HFF-Myc (cell line): Measurements from ENCODE around the gene RABIF.

Experiments used
- DNase-seq: peaks from one replicate; pipeline ENCODE4 v3.0.0-alpha.2; 2011; ENCODE audit warnings: low read depth; ENCODE audit errors: extremely low read depth
- H3K4me3 ChIP-seq: replicated peaks from 2 replicates; pipeline ENCODE4 v1.5.1; 2011; ENCODE audit warnings: low read depth, mild to moderate bottlenecking, control low read depth, low read length
- TF ChIP-seq, protein P1 (sequence below): IDR thresholded peaks from 2 replicates; pipeline ENCODE4 v1.5.1; 2012; ENCODE audit warnings: mild to moderate bottlenecking, low read depth, low read length, control low read depth; ENCODE audit errors: missing control alignments

Gene RABIF

GRCh38 chr1:202852163-202852904, 36.6 kb downstream of the RABIF start:
- TF ChIP-seq, protein P1, sequence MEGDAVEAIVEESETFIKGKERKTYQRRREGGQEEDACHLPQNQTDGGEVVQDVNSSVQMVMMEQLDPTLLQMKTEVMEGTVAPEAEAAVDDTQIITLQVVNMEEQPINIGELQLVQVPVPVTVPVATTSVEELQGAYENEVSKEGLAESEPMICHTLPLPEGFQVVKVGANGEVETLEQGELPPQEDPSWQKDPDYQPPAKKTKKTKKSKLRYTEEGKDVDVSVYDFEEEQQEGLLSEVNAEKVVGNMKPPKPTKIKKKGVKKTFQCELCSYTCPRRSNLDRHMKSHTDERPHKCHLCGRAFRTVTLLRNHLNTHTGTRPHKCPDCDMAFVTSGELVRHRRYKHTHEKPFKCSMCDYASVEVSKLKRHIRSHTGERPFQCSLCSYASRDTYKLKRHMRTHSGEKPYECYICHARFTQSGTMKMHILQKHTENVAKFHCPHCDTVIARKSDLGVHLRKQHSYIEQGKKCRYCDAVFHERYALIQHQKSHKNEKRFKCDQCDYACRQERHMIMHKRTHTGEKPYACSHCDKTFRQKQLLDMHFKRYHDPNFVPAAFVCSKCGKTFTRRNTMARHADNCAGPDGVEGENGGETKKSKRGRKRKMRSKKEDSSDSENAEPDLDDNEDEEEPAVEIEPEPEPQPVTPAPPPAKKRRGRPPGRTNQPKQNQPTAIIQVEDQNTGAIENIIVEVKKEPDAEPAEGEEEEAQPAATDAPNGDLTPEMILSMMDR, result peak; percentile 70
- DNase-seq, result peak; percentile 42
- H3K4me3 ChIP-seq, result no peak overlapping the region

GRCh38 chr1:202850593-202851362, 38.2 kb downstream of the RABIF start:
- no peak for DNase-seq
- no peak overlapping the region for H3K4me3 ChIP-seq
- TF ChIP-seq, protein P1, result no peak

GRCh38 chr1:202848191-202848542, 40.8 kb downstream of the RABIF start:
- no peak for DNase-seq
- H3K4me3 ChIP-seq, result no peak overlapping the region
- TF ChIP-seq, protein P1, result no peak

- no peak for DNase-seq
- H3K4me3 ChIP-seq, result no peak overlapping the region
- TF ChIP-seq, protein P1, result no peak
These were observed 44.0 kb downstream of the RABIF start for GRCh38 chr1:202844935-202845334.

DNA sequence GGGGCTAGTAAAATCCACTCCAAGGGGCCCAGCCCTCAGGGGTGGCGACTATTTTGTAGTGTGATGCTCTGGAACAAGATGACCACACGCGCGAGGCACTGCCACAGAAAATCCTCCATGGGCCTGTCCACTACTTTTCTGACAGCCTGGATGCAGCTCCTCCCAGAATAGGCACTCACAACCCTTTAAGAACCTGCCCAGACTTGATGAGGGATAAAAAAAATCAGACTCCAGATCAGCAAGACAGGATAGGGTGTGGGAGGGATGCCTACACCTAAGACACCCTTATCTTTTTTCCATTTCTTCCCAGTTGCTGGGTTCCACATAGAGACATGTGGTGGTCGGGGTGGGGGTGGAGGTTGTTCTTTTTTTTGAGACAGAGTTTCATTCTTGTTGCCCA, 44.7 kb downstream of the RABIF start:
- no peak overlapping the region for H3K4me3 ChIP-seq
- no peak for DNase-seq
- TF ChIP-seq, protein P1, result no peak

DNA sequence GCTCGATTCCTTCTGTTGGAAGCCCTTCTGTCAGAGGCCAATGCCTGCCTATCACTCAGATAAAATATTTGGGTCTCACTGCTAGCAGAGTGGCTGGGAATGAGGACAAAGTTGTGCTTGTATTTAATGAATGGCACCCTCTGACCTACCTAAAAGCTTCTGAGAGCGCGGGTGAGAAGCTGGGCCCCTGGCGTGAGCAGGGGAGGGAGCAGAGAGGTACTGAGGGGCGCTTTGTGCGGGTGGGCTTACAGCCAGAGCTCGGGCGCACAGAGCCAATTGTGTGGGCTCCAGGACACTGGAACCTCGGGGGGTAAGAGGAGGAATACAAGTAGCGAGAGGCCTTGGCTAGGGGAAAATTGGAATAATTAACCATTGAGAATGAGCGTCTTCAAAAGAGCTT, 45.9 kb downstream of the RABIF start:
- no peak for DNase-seq
- TF ChIP-seq, protein P1, result no peak
- no peak overlapping the region for H3K4me3 ChIP-seq
